ENCODE measurements around the gene H2BK1.

H2BK1 gene

DNA sequence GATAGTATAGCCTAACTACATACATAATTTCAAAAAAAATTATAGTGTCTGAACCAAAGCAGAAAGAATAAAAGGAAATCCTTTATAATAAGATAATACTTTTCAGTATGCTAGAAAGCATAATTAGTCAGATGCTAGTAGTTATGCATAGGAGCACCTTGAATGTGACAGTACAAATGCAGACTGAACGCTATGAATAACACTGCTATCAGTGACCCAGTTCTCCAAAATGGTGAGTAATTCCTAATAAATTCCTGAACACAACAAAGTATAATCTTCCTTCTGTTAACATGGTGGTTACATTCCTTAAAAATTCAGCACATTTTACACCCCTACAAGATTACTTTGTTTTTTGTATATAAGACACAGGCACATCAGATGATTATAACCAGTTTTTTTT is 20.8 kb upstream of the H2BK1 start:
- FAIRE-seq = no peak

GRCh38 chr7:151229249-151229648 is 19.0 kb upstream of the H2BK1 start:
- no peak for FAIRE-seq

- FAIRE-seq = no peak
Measured at GRCh38 chr7:151228024-151228866, 18.0 kb upstream of the H2BK1 start.

DNA sequence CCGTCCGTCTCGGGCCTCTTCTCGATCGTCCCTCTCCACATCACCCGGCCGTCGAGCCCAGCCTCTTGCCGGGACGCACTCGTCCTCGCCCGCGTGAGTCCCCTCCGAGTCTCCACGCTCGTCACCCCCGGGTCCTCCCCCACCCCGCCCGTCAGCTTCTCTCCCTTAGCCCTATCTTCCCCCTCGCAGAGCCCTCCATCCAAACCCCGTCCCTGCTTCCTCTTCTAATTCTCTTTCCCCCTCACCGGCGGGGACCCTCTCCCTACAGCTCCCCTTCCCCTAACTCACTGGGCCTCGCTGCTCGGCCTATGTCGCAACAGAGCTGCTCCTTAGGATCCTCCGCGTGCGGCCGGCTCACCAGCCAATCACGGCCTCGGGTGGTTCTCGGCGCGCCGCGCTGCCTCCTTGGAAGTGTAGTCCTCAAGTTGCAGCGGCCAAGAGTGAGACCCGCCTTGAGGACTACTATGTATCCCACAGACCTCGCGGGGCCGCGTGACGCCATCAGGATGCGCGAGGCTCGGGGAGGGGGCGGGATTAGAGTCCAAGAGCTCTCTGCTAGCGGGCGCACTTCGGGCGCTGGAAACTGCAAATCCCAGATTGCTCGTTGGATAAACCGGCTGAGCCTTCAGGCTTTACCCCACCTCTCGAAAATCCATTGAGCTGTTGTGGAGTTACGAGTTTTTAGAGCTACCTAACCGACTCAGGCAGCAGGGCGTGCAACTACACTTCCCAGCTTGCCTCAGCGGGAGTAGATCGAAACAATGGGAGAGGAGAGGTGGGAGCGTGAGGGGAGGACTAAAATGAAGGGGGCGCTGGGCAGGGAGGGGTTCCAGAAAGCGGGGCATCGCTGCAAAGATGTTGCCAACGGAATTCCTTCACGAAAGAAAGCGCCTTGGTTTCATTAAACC is 16.8 kb upstream of the H2BK1 start, which contains the start of gene ABCF2:
ABCF2 (minus strand) TSS at position 331 of the 908 bp plus-strand sequence. CDS start 747 bp downstream, outside the sequence.
- peak; percentile 96 for FAIRE-seq

DNA sequence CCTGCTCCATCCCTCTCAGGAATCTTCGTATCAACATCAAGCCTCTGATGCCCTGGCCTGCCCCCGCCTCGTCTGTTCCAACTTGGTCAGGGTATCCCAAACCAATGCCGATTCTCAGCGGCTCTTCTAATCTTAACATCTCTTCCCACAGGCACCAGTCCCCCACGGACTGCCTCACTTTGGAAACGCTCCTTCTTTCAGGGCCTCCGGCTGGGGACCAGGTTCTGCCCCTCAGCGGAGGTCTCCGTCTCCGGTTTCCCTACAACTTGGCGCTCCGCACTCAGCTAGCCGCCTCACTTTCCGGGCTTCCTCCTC is 16.2 kb upstream of the H2BK1 start:
- no peak for FAIRE-seq

DNA sequence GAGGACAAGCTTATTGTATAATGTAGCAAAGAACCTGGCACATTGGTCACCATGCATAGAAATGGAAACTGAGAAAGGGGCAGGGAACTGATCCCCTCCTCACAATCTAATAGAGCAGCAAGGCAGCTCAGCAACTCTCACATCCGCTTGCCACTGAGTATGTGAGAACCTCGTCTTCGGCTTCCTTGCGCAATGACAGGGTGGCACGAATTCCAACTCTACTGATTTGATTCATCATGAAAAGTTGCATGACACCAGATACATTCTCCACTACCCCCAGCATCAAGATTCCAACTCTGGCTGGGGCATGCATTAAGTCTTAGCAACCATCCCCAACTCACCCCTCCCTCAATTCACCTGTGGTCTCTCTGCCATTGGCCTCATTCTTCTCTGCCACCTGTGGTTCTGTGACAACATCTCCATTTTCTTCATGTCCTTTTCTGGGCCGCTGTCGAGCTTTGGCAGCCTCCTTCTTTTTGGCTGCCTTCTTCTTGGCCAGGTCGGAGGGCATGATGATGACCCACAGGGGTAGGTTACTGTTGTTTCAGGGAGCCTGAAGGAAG is 15.7 kb upstream of the H2BK1 start:
- FAIRE-seq = no peak

DNA sequence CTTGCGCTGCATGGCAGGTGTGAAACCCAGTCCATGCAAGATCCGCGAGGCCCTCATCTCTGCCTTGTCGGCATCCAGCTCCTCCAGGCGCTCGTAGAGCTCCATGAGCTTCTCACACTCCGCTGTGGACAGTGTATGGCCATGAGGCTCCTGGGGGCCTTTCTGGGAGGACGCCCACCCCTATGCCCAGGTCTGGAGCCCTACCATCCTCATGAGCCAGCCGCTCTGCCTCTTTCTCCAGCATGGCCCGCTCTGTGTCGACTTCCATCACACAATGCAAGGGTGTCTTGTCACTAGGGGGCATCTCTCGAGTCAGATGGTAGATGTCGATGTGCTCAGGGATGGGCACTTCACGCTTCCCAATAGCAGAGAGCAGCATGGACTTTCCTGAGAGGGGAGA is 13.4 kb upstream of the H2BK1 start:
- no peak for FAIRE-seq

- no peak for FAIRE-seq
Measured at GRCh38 chr7:151218170-151218569, 7.9 kb upstream of the H2BK1 start.

DNA sequence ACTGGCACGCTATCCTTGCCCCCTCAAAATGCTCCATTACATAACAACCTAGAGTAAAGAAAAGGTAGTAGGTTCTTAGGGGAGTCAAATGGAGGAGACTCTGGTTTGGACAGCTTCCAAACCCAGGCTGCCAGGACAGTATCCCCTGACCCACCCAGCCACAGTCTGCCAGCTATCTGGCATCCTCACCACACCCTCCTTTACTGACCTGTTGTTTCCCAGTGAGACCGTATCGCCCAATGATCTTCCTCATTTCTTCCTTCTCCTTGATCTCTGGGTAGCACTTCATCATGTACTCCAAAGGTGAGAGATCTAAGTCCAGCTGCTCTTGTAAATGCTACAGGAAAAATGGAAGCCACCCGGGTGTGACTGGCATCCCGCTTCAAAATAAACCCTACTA is 5.1 kb upstream of the H2BK1 start:
- no peak for FAIRE-seq

- FAIRE-seq = no peak
Measured at GRCh38 chr7:151213826-151214225, 3.5 kb upstream of the H2BK1 start.

DNA sequence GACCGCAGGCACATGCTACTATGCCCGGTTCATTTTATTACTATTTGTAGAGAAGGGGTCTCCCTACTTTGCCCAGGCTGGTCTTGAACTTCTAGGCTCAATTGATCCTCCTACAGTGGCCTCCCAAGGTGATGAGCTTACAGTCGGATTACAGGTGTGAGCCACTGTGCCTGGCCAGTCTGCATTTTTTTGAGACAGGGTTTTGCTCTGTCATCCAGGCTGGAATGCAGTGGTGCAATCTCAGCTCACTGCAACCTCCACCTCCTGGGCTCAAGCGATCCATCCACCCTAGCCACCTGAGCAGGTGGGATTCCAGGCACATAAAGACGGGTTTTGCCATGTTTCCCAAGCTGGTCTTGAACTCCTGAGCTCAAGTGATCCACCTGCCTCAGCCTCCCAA is 2.3 kb upstream of the H2BK1 start:
- no peak for FAIRE-seq

- FAIRE-seq = no peak
Measured at GRCh38 chr7:151211155-151211772, 976 bp upstream of the H2BK1 start.

DNA sequence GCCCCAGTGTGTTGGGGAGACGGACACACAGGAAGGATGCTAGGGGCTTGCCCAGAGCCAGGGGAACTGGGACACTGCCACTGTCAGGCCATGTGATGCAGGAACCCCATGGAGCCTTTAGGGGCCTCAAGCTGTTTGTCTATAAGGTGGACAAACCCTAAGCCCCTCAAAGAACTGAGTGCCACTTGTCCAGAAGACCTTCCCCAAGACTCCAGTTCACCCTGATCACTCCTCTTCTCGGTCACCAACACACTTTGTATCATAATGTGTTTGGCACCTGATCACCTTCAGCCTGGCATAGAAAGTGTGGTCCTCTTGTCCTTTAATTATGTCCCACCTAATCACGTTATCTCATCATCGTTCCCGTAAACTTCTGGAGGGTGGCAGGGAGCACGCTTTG is 700 bp downstream of the H2BK1 start:
- FAIRE-seq = no peak

- FAIRE-seq = no peak
Measured at GRCh38 chr7:151208253-151208862, 1.9 kb downstream of the H2BK1 start.

DNA sequence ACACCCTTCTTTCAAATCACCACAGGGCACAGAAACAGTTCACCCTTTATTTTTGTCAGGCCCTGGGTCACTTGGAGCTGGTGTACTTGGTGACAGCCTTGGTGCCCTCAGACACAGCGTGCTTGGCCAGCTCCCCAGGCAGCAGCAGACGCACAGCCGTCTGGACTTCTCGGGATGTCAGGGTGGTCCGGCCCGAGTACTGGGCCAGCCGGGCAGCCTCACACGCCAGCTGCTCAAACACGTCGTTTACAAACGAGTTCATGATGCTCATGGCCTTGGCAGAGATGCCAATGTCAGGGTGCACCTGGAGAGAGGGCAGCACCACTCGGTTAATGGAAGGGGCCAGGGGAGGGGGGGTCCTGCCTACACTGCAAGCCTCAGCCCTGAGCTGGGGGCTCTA is 2.5 kb downstream of the H2BK1 start:
- FAIRE-seq = no peak

DNA sequence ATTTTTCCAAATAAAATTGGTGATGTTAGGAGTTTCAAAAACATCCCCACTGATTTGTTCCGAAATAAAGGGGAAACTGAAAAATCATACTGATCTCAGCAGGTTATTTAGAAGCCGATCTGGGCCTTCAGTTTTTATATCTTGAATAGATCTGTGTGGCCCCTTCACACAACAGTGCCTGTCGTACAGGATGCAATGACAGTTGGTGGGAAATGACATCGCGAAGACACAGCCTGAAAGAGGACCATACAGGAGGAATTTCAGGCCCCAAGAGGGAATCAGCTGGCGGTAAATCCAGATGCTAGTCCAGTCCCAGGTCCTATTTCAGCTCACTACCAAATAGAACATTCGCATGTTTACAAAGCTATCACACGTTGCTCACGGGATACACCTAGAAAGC is 3.0 kb downstream of the H2BK1 start:
- FAIRE-seq = no peak

- FAIRE-seq = no peak
Measured at GRCh38 chr7:151206914-151207313, 3.4 kb downstream of the H2BK1 start.

DNA sequence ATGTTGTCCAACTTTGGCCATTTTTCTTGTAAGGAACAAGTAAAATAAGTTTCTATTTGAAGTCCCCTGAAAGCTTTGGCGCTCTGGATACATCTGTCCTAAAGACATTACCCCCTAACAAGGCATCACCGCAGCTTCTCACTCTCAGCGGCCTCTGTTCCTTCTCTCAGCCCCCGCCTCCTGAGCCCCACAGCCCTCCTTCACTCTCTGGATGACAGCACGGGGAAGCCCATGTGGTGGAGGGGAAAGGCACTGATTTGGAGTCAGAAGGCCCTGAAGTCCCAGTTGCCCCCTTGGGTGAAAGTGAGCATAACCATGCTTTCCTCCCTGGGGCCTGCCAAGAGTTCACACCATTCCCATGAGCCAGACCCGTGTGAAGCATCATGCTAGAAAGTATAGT is 4.6 kb downstream of the H2BK1 start:
- FAIRE-seq = no peak

DNA sequence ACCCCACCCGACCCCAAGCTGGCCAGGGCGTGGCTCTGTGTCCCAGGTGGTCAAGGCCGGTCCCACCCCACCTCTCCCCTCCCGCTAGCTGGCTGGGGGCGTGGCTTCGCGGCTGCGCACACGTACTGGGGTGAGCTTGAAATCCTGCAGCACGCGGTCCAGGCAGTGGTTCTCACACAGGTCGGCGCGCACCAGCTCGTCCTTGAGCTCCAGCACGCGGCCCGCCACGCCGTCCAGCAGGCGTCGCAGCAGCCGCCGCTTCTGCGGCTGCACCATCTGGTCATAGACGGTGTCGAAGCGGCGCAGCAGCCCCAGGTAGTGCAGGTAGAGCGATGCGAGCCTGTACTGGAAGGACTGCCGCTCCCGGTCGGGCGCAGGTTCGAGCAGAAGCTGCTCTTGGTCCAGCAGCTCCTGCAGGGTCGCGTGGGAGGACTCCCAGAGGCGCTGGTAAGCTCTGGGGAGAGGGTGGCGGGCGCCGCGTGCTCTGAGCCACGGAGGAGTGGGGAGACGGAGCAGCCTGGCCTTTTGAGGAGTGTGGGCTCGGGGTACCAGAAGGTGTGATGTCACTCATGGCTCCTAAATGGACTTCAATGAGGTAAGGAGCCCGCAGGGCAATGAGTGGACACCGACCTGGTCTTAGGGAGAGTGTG is 5.8 kb downstream of the H2BK1 start:
- no peak for FAIRE-seq

DNA sequence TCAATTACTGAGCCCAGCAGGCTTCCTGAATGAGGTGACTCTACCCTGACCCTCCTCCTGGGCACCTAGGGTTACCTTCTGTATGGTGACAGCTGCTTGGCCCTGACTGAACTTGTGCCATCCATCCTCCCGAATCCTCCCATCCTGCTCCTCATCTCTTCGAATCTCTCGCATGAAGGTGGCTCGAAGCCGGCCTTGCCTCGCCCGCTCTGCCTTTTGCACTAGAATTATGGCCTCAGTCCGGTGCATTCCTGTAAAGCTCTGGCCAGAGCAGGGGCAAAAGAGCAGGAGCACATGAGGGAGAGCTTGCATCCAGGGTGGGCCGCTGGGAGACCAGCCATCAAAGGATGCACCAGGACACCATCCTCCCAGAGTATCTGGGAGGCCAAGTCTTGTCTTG is 7.5 kb downstream of the H2BK1 start:
- FAIRE-seq = no peak

DNA sequence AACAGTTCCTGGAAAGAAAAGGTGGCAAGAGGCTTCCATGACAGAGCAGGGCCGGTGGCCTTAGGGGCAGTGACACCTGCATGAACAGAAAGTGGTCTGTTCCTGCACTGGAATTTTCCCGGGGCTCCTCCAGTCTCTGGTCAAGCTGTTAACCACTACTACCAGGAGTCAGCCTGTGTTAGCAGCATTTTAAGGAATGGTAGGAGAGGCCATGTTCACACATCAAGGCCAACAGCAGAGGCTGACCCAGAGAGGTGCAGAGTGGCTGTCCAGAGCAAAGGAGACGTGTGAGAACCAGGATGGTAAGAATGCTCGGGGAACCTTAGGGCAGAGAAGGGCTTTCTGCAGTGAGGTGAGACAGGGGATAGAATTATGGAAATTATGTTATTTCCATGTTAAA is 8.5 kb downstream of the H2BK1 start:
- no peak for FAIRE-seq

GRCh38 chr7:151201344-151201743 is 8.9 kb downstream of the H2BK1 start:
- FAIRE-seq = no peak

Measured in G401.6 (cell line).